SK-N-SH (cell line): Measurements from ENCODE around the gene LYPD8.

Experiments
- FOSL2 ChIP-seq: IDR thresholded peaks from 2 replicates; pipeline ENCODE4 v1.4.0; 2012; ENCODE audit warnings: low read depth, mild to moderate bottlenecking, moderate library complexity, borderline replicate concordance
- TF ChIP-seq, protein P1 (sequence below): fragments of 200-600 bp; sonication (generic); IDR thresholded peaks from 2 replicates; pipeline ENCODE4 v1.6.1; 2017; ENCODE audit warnings: antibody characterized with exemption, mild to moderate bottlenecking, moderate library complexity

DNA sequence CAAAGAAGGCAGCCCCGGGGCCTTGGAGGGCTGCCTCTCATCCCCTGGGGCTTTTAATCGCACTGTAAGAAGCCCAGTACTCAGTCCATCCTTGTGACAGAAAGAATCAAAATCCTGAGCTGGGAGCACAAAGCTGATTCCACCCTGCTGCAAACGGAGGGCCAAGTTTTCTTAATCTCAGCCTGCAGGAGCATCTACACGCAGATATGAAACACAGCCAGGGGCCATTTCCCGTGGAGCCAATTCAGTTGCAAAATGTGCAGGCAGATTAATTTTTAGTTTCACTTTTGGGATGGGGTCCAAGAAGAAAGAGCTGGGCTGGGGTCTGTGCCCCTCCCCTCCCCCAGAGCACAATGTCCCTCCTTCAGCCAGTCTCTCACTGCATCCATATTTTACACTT, 4.4 kb downstream of the LYPD8 start:
- TF ChIP-seq, protein P1, sequence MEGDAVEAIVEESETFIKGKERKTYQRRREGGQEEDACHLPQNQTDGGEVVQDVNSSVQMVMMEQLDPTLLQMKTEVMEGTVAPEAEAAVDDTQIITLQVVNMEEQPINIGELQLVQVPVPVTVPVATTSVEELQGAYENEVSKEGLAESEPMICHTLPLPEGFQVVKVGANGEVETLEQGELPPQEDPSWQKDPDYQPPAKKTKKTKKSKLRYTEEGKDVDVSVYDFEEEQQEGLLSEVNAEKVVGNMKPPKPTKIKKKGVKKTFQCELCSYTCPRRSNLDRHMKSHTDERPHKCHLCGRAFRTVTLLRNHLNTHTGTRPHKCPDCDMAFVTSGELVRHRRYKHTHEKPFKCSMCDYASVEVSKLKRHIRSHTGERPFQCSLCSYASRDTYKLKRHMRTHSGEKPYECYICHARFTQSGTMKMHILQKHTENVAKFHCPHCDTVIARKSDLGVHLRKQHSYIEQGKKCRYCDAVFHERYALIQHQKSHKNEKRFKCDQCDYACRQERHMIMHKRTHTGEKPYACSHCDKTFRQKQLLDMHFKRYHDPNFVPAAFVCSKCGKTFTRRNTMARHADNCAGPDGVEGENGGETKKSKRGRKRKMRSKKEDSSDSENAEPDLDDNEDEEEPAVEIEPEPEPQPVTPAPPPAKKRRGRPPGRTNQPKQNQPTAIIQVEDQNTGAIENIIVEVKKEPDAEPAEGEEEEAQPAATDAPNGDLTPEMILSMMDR = no peak
- TF ChIP-seq FOSL2 = no peak
